Activated T-helper 9 cell treated with anti-CD3 and anti-CD28 coated beads, Interleukin-2, amount 50 U/mL, for 16 hours (primary cell): Measurements from ENCODE around the gene ATP2B2.

Source experiments
- DNase-seq: peaks from one replicate; pipeline ENCODE4 v3.0.0-alpha.2; 2020; ENCODE audit warnings: low read depth

ATP2B2 gene

GRCh38 chr3:10447527-10448260, 57.7 kb downstream of the ATP2B2 start:
- no peak for DNase-seq

DNA sequence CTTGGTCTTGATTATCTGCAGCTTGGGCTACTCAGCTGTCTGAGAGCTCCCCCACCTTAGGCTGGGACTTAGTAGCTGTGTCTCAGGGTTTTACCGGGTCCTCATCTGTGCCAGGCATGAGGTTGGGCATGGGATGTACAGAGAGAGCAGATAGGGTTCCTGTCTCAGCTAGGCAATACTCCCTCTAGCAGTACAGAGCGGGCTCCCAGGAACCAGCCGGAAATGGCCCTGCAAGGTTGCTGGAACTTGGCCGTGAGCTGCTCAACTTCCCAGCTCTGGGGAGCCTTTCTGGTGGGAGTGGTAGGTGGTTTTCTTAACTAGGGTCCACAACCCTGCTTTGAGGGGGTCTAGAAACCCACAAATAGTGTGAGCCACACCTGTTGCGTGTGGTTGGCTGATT, 58.3 kb downstream of the ATP2B2 start:
- no peak for DNase-seq

- no peak for DNase-seq
Observed at GRCh38 chr3:10445561-10446175, 59.7 kb downstream of the ATP2B2 start.

DNA sequence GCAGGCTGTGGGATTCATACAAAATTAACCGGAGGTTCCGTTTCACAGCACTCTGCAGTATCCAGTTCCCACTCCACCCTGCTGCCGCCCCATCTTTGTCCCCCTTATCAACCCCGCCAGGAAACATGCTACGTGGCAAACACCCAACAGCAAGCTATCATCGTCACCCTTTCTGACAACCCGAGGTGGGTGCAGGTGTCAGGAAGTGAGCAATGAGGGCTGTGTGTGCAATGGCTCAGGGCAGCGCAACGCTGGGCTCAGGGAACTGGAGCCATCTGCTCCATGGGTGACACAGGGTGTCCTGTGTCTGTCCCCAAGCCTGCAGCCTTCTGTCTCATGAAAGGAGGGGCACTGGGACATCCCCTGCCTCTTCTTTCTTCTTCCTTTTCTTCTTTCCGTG, 60.9 kb downstream of the ATP2B2 start:
- DNase-seq, result no peak

DNA sequence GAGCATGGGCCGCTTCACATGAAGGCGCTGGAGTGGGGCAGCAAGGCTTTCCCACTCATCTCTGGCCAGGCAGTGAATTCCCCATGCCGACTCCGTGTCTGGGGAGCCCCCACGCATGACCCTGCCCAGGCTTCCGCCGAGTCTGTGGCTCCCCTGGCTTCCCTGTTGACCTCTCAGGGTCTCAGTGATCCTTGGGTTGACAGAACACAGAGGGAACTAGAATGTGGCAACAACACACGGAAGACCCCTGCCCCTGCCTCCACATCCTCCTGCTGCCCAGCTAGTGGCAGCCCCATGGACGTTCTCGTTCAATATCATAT, 61.3 kb downstream of the ATP2B2 start:
- no peak for DNase-seq

- no peak for DNase-seq
Observed at GRCh38 chr3:10443272-10444109, 61.9 kb downstream of the ATP2B2 start.

GRCh38 chr3:10442151-10442795, 63.1 kb downstream of the ATP2B2 start:
- no peak for DNase-seq

DNA sequence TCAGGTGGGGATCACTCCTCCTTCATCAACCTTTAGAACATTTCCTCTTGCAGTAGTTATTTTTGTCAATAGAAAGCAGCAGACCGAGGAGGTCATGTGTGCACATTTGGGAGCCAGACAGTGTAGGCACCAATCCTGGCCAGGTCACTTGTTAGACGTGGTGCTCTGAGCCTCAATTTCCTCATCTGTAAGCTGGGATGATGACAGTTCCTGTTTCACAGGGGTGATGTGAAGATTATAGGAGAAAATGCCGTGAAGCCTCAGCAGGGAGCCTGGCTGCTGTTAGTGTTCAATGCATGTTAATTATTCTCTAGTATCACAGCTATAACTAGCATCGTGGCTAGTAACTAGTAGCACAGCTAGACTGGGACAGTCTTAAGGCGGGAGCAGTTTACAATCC, 64.7 kb downstream of the ATP2B2 start:
- DNase-seq, result no peak

GRCh38 chr3:10438902-10439610, 66.3 kb downstream of the ATP2B2 start:
- no peak for DNase-seq

DNA sequence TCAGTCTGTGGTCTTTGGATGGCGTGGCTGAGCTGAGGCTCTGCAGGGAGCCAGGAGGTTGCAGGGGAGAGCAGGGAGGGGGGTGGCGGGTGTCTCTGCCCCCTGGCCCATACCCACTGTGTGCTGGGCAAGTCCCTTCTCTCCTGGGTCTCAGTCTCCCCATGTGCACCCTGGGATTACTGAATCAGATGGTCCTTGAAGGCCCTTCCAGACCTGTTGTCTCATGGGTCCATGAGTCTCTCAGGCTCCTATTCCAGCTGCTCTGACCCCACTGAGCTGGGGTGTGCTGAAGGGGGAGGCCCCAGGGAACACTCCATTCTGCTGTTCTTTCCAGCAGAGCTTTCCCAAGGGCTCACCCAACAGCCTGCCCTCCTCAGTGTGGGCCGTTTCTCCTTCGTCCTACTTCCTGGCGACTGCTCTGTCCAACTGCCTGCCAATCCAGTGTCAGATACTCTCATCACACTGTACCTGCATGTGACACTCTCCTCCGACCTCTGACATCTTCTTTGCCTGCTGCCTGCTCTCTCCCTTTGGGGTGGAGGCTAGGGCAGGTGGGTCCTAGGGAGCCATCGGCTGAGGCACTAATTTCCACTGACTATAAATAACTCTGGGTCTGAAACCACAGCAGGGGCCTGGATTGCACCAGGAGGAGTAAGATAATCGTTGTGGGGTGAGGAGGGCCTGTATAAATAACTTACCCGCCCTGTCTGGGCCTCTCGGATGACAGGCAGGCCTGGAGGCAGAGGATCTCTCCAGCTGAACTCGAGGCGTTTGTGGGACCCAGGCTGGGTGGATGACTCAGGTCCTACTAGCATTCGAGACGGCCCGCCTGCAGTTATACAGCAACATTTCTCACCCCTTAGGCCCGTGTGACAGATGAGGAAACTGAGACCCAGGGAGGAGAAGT, 67.1 kb downstream of the ATP2B2 start:
- DNase-seq, result no peak

- peak; percentile 38 for DNase-seq
Observed at GRCh38 chr3:10437272-10437994, 68.0 kb downstream of the ATP2B2 start.

DNA sequence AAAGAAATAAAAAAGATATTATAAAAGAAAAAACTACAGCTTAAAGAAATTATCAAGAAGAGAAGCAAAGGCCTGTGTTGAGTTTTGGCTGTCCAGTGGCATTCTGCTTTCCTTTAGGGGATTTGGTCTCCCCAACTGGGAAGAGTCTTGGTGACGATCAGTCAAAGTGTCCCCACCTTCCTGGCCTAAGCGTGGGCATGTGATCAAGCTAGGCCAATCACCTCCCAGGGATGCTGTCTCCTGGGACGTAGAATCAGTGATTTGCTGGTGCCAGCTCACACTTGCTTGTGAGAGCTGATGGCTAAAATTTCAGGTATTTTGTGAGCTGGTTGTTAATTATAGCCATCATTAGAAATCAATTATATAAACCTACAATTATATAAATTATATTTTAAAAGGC, 69.5 kb downstream of the ATP2B2 start:
- no peak for DNase-seq

GRCh38 chr3:10434938-10435336, 70.4 kb downstream of the ATP2B2 start:
- DNase-seq, result no peak

DNA sequence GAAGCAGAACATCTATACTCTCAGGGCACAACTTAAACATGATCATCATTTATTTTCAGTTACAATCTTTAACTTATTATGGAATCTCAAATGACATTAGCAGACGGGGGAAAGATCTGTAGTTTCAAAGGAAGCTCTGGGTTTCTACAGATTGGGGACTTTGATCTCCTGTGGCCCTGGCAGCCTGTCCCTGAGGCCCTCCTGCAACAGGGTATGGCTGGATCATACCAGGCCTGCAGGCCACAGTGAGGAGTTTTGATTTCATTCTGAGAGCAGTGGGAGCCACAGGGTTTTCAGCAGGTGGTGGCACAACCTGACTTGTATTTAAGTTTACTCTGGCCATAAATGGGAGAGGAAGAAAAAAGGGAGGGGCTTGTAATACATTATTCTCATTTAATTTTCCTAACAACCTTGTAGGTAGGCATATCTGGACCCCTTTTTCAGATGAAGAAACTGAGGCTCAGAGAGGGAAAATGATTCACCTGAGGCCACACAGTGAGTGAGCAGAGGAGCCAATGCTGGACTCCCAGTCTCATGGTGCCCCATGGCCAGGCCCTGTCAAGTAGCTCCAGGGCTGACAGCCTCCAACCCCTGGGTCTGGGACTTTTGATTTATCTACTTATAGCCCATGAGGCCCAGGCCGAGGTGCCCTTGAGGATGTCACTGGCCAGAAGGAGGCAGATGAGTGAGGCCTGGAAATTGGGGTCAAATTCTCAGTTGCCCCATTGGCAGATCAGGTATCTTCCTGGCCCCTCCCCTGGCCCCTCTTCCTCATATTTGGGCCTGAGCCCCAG, 71.0 kb downstream of the ATP2B2 start:
- DNase-seq, result no peak

DNA sequence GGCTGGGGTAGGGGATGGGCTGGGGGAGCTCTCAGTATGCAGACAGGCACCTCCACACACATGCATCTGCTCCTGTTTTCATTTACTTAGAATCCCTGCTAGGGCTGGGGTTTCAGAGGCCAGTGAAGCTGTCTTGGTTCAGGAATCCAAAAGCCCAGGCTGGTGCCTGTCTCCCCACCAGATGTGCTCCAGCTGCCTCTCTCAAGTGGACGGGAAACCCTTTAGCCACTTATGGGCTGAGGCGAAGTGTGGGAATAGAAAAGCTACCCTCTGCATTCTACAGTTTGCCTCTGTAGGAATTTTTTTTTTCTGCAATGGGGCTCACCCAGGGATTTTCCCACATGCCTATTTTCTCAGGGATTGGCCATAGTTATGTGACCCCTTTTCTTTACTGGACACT, 72.5 kb downstream of the ATP2B2 start:
- DNase-seq, result no peak

DNA sequence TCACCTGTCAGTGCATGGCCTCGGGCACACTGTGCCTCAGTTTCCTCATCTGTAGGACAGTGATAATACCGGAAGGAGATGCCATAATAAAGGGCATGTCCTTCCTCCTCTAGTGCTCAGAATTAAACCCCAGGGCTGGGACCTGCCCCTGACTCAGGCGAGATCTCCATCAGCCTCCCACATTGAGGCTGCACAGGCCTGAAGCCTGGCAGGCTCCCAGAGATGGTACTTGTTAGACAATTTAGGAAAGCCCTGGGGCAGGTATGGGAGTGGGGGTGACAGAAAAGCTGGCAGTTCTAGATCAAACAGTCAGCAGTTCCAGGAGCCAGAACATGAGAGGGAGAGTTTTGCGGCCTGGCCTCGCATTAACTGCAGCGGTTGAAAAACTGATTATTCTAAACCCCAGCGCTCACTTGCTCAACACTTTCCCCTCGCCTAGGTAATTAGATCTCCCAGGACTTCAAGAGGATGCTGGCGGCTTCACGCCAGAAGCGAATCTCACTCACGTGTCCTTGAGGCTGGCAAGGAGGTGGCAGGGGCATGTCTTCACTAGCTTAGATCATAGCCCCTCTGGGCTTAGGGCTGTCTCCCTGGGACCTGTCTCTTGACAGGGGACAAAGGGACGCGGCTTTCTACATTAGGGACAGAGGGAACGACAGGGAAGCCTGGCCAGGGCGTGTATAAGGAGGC, 73.1 kb downstream of the ATP2B2 start:
- no peak for DNase-seq

GRCh38 chr3:10430805-10431204, 74.6 kb downstream of the ATP2B2 start:
- DNase-seq, result no peak

DNA sequence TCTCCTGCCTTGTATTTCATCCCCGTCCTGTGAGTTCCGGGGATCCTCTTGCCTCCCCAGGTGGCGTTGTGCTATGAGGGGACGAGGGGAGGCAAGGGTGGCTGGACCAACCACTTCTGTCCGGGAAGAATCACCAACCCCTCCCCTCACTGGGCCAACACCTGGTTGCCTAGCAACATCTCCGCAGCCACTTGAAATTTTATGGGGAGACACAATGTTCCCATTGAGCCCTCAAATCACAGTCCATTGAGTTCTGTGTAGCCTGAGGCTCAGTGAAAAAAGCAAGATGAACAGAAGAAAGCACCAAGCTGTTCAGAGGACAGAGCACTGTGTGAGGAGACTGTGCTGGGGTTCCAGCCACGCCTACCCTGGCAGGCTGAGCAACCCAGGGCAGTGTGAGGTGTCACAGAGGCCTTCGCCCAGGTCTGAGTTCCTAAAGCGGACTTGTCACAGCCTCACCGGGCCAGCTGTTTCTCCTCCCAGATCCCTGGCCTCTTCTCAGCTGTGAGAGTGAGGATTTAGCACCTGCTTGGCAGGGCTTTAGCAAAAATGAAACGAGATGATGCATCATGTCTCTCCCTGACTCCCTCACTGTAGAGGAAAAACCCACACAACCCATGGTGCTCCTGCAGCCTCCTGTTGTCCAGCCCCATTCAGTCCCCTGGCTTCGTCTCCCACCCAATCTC, 76.8 kb downstream of the ATP2B2 start:
- no peak for DNase-seq
